ENCODE results near the gene PLCL1.
A peak's percentile ranks its signal among the peaks of the same experiment; 100 is the strongest.

The PLCL1 gene

DNA sequence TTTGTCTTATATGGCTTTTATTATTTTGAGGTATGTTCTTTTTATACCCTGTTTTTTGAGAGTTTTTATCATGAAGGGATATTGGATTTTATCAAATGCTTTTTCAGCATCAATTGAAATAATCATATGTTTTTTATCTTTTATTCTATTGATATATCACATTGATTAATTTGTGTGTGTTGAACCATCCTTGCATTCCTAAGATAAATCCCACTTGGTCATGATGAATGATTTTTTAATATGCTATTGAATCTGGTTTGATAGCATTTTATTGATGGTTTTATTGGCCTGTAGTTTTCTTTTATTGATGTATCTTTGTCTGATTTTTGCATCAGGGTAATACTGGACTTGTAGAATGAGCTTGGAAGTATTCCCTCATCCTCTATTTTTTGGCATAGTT is 160.3 kb downstream of the PLCL1 start:
- DNase-seq, result no peak

DNA sequence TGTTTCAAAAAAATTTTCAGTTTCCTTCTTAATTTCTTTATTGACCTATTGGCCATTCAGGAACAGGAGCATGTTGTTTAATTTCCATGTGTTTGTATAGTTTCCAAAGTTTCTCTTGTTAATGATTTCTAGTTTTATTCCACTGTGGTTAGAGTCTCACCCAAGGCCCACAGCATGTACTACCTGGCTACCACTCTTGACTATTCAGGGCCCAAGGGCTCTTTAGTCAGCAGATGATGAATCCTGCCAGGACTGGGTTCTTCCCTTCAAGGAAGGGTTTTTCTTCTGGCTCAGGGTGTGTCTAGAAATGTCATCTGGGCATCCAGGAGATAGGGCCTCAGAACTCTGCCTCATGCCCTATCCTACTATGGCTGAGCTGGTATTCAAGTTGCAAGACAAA is 161.4 kb downstream of the PLCL1 start:
- DNase-seq, result no peak

DNA sequence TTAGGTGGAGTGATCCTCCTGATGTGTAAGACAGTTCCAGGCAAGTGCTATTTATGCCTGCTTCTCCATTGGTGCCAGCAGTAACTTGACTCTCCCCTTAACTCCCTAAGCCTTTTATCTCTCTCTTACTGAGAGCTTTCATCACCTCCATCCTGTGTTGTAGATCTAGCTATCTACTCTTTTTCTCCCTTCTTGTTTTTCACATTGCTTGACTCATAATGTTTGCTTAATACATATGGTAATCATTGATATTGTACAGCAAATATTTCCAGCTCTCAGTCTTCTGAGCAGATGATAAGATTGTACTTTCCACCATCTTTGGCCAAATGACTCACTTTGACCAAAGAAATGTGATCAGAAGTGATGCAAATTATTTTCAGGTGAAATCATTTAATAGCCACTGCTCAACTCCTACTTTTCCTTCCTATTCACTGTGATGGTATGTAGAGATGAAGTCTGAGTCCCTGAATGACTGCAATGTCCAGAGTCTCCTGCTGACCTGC is 165.0 kb downstream of the PLCL1 start:
- no peak for DNase-seq

DNA sequence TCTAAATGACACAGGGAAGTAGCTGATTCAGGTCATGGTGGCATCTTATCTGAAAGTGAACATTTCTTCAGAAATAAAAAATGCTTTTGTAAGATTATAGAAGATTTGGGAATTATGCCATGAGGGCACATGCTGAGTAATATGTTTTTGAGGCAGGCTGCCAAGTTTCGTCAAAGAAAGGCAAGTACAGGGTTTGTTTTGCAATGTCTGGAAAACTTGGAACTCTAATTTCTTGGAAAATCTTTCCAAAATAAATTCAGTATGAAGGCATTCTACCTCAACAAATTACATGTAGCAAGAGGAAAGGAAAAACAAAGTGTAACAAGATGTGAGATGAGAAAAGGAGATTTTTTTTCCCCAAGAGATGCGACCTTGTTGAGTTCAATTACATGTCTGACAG is 167.7 kb downstream of the PLCL1 start:
- no peak for DNase-seq

DNA sequence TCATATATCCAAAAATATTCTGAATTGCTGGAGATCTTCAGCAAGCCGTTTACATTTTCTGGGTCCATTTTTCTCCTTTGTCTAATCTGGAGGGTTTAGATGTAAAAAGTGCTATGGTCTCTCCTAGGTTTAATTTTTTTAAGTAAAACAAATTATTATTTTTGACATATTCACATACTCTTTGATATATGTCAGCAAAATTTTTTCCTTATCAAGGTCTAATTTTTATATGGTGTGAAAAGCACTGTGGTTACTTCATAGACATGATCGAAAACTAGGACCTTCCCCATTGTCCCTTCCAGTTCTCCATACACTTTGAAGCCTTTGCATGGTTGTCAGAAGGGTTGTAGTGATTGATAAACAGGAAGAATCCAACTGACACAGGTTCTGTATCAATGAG is 168.2 kb downstream of the PLCL1 start:
- DNase-seq, result no peak

DNA sequence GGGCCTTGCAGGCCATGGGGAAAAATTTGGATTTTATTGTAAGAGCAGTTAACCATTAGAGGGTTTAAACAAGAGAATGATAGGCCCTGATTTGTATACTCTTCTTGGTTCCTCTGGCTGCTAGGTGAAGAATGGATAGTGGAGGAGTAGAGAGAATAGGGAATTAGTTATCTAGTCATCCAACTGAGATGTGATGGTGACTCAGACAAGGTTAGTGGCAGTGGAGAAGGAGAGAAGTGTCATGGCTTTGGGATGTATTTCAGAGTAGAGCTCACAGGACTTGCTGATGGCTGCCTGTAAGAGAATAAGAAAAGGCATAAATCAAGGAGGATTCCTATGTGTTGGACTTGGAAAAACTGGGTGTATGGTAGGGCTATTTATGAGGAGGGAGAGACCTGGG is 169.4 kb downstream of the PLCL1 start:
- DNase-seq, result no peak

DNA sequence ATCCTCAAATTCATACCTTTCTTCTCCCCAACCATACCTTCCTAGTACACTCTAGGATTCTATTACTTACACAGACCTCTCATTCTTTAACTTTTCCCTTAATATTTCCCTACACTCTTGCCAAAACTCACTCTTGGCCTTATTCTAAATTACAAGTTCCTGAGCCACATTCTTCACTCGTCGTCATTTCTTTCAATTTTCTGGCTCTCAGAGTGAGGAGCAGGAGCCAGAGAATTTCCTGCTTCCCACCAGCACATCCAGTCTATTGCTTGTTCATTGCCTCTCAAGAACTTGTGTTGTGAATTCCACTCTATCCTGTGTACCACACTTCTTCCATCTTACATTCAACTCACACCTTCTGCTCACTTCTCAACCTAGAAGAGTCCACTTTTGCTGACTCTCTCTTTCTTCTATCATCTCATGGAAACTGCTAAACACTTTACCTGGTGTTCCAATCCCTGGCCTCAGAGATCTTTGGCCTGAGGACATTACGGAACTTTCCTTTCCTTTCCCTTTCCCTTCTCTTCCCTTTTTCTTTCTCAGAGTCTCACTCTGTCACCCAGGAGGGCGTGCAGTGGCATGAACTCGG is 171.6 kb downstream of the PLCL1 start:
- no peak for DNase-seq

DNA sequence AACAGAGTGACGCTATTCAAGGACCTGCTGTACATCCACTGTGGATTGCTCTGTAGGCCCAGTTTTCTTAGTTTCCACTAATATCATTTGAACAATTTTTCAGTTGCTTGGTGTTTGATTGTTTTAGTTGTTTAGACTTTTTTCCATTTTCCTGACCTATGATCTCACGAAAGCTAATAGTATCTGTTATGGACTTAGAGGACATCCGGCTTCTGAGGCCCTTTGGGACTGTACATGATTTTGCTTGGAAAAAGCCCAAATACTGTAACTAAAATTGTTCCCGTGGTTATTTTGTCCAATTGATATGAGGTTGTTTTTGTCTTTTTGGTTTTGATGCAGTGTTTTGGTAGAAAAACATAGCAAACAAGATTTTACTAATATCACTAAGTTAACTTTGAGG is 174.6 kb downstream of the PLCL1 start:
- no peak for DNase-seq

DNA sequence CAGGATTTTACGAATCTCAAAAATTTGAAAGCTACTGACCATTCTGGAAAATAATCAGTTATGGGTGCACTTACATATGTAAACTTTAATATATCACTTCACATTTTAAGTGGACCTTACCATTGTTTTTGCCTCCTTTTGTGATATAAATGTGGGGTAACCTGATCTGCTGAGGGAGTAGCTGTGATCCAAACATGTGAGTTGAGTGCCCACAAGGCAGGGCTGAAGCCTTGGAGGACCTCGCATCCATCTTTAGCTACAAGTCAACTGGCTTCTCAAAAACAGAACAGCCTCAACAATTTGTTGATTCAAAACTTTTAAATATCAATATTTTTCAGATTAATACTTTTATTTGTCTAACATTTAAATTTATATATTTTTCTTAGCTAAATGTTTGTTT is 178.2 kb downstream of the PLCL1 start:
- no peak for DNase-seq

DNA sequence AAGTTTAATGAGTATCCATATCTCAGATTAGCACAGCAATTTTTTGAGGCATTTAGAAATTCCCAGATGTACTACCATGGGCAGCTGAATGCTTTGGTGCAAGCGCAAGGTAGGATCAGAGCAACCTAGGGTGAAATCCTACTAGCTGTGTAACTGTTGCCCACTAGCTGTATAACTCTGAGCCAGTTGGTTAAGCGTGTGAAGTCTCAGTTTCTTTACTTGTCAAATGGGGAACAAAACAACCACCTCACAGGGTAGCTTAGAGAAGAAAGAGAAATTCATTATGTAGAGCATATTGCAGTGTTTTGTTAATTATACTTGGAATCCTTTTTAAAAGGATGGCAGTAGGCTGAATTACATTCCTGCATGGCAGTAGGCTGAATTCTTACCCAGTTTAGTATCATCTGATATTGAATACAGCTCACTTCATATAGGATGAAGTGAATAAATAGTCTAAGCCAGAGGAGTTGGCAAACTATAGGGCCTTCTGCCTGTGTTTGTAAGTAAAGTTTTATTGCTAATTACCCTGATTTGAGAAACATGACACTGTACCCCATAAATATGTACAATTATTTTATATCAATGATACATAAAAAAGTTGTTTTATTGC is 180.7 kb downstream of the PLCL1 start:
- DNase-seq, result no peak

DNA sequence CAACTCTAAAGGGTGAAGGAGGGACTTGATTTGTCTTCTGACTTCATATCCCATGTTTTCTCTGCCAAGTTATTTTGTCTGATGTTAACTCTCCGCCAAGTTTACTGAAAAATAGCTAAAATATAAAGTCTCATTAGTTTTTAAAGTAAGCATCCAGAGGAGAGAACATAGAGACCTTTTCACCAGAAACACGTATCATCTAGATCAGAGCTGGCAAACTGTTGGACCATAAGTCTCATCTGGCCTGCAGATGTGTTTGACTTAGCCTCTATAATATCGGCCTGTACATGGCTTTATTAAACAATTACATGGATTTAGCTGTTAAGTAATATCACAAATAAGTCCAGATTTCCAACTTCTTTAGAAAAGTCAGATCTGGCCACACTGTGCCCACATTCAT is 182.6 kb downstream of the PLCL1 start:
- DNase-seq, result no peak

DNA sequence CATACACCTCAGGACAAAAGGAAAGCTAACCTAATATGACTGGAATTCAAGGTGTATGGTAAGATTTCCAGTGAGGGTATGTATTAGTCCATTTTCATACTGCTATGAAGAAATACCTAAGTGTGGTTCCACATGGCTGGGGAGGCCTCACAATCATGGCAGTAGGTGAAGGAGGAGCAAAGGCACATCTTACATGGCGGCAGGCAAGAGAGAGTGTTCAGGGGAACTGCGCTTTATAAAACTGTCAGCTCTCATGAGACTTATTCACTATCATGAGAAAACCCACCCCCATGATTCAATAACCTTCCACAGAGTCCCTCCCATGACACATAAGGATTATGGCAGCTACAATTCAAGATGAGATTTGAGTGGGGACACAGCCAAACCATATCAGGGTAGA is 186.0 kb downstream of the PLCL1 start:
- no peak for DNase-seq

DNA sequence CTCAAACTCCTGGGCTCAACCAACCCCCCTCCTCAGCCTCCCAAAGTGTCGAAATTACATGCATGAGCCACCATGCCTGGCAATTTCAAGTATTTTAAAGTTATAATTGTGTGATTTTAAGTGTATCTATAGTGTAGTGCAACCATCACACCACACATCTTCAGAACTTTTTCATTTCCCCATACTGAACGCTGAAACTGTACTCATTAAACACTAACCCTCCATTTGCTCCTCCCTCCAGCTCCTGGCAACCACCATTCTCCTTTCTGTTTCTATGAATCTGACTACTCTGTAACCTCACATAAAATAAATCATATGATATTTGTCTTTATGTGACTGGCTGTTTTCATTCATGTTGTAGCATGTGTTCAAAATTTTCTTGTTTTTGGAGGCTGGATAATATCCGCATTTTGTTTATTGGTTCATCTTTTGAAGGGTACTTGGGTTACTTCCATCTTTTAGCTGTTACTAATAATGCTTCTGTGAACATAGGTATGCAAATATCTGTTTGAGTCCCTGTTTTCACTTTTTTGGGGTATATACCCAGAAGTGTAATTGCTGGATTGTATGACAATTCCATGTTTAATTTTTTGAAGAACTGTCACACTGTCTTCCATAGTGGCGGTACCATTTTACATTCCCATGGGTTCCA is 188.2 kb downstream of the PLCL1 start:
- no peak for DNase-seq

DNA sequence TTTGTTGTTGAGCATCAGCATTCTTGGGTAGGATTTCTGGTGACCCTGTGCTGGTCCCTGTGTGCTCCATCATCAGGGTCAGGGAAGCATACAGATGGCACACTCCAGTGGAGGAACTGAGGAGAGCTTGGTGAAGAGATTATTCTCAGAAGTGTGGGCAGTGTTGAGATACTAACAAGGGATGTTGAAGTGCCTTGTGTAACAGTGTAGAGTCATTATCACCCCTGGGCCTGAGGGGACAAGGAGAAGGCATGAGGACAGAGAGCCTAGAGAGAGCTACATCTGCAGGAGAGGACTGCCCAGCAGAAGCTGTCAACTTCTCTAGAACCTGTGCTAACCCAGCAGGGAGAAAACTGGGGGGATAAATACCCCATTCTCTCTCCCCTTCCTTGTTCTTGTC is 189.0 kb downstream of the PLCL1 start:
- no peak for DNase-seq

DNA sequence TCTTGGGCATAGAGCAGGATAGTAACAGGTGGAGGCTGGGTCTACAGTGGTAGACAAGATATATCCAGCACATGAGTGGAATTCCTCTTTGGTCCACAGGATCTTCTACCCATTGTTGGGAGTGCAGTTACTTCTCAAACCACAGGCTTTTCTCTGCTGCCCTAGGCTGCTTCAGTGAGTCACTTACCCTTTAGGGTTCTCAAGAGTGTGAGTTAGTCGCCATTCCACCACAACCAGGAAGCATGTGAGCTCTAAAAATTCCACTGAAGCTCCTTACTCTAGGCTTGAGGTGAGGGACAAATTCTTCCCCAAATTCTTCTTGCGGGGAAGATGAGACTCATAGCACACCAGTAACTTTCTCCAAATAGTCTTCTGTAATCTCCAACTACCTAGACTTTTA is 189.4 kb downstream of the PLCL1 start:
- no peak for DNase-seq

DNA sequence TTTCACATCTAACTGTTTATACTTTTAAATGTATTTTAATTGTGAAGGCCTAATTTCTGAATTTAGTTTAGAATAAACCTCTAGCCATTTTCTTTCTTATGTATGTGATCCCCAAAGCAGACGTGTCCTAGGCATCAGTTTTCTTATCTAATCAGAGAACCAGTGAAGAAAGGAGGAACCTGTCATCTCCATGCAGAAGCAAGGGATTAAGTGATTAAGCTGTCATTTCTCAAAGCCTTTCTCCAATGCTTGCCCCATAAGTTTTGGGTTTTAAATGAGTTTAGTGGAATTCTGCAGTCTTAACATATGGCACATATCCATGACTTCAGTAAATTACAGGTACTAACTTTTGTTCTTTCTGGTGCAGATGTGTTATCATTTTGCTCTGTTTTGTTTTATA is 190.4 kb downstream of the PLCL1 start:
- no peak for DNase-seq

DNA sequence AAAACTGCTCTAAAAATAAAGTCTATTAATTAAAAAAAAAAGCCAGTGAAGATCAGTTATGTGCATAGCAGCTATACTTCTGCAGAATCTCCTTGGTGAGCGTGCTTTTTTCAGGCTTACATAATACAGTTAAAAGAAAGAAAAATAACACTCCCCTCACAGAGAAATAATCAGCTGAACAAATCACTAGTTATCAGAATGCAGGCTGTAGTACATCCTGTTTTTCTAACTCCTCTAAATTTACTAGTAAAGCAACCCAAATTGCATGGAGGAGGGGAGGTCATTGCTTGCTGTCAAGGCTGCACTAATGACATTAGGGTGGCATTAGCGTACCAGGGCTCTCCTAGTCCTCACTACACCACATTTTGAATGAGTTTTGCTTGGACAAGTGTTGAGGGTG is 192.2 kb downstream of the PLCL1 start:
- peak; percentile 32 for DNase-seq

DNA sequence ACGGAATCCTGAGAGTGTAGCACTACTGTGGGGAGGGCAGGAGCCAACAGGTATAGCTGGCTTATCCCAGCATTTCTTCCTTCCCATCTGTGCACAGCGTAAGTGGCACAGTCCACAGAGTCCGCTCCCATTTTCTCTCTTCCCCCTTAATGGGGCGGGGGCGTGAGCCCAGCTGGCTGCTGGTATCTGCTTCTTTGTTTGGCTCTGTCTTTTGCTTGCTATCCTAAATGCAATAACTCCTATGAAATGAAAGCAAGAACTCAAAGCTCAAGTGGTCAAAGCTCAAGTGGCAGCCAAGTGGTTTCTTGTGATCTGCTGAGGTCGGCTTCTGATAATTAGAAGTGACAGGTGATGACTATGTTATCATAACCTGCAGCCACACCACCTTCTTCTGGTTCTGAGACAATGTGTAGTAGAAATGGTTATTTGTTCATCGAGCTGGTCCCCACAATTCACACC is 192.7 kb downstream of the PLCL1 start:
- no peak for DNase-seq

DNA sequence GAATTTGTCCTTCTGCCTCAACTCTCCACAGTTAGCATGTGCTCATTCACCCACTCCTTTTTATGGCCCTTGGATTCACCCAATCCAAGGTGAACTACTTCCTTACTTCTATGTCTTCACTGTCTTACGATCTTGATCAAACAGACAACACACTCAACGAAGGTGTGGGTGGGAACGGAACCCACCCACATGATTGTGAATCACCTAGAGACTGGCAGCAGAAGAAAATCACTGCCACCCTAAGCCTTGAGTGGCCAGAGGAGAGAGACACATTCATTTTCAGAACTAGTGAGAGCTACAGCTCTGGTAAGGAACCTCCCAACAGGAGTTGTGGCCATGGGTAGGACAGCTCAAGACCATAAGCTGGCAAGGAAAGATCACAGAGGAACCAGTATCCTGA is 194.3 kb downstream of the PLCL1 start:
- DNase-seq, result no peak

DNA sequence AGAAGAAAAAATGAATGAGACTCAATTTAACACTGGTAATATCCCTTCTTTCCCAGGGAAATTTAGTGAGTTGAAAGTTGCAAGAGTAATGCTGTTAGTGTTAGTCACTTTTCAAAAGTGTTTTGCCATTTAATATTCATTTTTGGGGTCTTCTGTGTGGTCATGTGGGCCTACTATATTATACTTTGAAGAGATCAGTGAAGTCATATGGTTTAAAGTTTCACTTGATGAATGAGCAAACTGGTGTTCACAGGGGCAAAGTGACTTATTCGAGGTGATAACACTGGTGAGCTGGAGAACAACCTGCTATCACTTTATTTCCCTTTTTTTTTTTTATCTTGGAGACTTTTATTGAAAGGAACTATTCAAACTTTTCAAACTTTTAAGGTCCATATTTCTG is 196.0 kb downstream of the PLCL1 start:
- no peak for DNase-seq

DNA sequence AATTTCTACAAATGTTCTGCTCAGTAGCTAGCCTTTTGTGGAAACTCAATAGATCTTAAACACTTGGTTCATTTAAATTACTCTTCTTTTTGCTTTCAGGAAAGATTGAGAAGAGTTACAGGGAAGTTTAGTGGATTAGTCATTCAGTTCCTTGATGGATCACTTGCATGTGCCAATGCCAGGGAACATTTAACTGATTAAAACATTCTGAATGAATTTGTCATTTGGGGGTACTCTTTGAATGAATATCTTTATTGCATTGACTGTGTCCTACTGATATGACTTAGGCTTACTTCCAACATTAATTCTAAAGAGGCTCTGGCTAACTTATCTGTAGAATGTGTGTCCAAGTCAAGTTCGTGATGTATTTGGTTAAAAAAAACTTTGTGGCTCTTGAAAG is 199.8 kb downstream of the PLCL1 start:
- no peak for DNase-seq

DNA sequence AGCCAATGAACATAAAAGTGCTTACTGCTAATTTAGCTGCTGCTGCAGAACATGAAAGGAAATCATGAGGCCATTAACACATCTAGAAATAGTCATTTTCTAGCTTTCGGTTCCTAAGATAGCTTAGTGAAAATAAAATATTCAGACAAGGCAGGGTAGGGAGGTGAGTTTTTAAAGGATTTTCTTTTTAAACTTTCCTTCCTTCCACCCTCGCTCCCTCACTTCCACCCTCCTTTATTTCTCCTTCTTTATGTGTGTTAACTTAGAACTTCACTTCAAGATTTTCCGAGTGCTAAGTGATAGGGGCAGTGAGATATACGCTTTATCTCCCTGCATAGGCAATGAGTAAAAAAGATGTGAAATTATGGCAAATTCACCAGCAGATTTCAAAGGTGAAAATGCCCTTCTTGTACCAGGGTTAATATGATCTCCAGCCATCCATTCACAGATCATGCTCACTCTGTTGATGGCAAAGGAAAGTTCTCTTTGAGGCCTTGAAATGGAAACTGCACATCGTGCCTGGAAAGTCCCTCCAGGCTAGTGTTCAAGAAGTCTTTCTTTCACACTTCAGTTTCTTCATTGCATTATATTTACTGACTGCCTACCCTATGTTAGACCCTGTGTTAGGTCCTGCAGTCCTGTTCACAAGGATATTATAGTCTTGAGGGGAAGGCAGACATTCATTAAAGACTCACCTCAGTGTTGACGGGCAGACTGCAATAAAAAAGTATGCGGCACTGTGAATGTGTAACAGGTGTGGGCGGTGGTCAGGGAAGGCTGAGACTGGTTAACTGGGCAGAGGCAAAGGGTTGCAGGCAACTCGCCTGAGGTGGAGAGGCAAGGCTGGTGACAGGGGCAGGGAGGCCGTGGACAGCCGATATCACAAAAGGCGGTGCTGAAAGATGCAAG is 200.8 kb downstream of the PLCL1 start:
- peak; percentile 42 for DNase-seq

DNA sequence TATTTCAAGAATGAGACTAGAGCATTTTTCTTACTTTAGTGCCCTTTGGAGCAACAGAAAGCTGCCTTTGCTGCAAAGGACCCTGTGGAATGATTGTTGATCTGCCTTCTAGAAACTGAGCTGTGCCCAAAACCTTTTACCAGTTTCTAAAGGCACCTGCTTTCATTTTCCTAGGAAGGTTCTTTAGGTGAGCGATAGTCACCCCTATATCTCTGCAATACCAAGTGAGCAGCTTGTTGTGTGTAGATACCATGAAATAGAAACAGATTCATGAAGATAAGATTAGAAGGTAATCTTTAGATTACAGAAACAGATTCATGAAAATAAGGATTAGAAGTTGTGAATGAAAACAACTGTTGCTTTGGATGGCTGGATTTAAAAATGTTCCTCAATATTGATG is 202.3 kb downstream of the PLCL1 start:
- no peak for DNase-seq

DNA sequence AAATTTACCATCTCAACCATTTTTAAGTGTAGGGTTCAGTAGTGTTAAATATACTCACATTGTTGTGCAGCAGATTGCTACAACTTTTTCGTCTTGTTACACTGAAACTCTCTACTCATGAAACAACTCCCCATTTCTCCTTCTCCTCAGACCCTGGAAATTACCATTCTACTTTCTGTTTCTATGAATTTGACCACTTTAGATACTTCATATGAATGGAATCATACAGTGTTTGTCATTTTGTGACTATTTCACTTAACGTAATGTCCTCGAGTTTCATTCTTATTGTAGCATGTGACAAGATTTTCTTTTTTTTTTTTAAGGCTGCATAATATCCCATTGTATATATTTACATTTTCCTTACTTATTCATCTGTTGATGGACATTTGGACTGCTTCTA is 203.8 kb downstream of the PLCL1 start:
- no peak for DNase-seq
